Middle frontal gyrus (tissue), 1 donor: ENCODE results near the gene MCCC1.
"Not testable (repeated sequence)": the region's sequence is repeated elsewhere in the genome, so short reads cannot be mapped to it uniquely, and the experiment has no call there.

Experiments used
- DNase-seq: peaks from one replicate; pipeline ENCODE4 v3.0.0-alpha.2; 2015; ENCODE audit warnings: low spot score; ENCODE audit errors: extremely low spot score

MCCC1 gene

GRCh38 chr3:183046883-183047282 lies 52.4 kb downstream of the MCCC1 start:
- DNase-seq: no peak

GRCh38 chr3:183044547-183045229 lies 54.6 kb downstream of the MCCC1 start:
- no peak for DNase-seq

GRCh38 chr3:183038757-183039156 lies 60.5 kb downstream of the MCCC1 start:
- DNase-seq: no peak

GRCh38 chr3:183038221-183038620 lies 61.1 kb downstream of the MCCC1 start:
- DNase-seq: no peak

- DNase-seq: no peak
These were observed 65.5 kb downstream of the MCCC1 start for GRCh38 chr3:183033746-183034145.

- DNase-seq: no peak
These were observed 66.3 kb downstream of the MCCC1 start for GRCh38 chr3:183032880-183033555.

- DNase-seq: no peak
These were observed 67.5 kb downstream of the MCCC1 start for GRCh38 chr3:183031826-183032225.

GRCh38 chr3:183028416-183028815 lies 70.9 kb downstream of the MCCC1 start:
- DNase-seq: no peak

- no peak for DNase-seq
These were observed 72.0 kb downstream of the MCCC1 start for GRCh38 chr3:183027276-183027675.

GRCh38 chr3:183022936-183023516 lies 76.3 kb downstream of the MCCC1 start:
- DNase-seq: no peak

- no peak for DNase-seq
These were observed 80.7 kb downstream of the MCCC1 start for GRCh38 chr3:183018421-183019192.

- no peak for DNase-seq
These were observed 84.1 kb downstream of the MCCC1 start for GRCh38 chr3:183015185-183015584.

- DNase-seq: no peak
These were observed 85.4 kb downstream of the MCCC1 start for GRCh38 chr3:183013856-183014255.

- DNase-seq: no peak
These were observed 86.2 kb downstream of the MCCC1 start for GRCh38 chr3:183013074-183013473.

- no peak for DNase-seq
These were observed 90.5 kb downstream of the MCCC1 start for GRCh38 chr3:183008800-183009199.

- no peak for DNase-seq
These were observed 91.0 kb downstream of the MCCC1 start for GRCh38 chr3:183008303-183008702.

GRCh38 chr3:183006396-183007002 lies 92.8 kb downstream of the MCCC1 start:
- no peak for DNase-seq

- DNase-seq: no peak
These were observed 99.5 kb downstream of the MCCC1 start for GRCh38 chr3:182999767-183000166.

- DNase-seq: not testable (repeated sequence)
These were observed 105.7 kb downstream of the MCCC1 start for GRCh38 chr3:182993486-182994201.

- DNase-seq: no peak
These were observed 109.7 kb downstream of the MCCC1 start for GRCh38 chr3:182989566-182989965.

GRCh38 chr3:182986021-182986420 lies 113.3 kb downstream of the MCCC1 start:
- no peak for DNase-seq
